T follicular helper cell (primary cell): ENCODE measurements around the gene MSRB1.
"Not testable (repeated sequence)": the region's sequence is repeated elsewhere in the genome, so short reads cannot be mapped to it uniquely, and the experiment has no call there.

Experiments used
- DNase-seq: peaks from one replicate; pipeline ENCODE4 v3.0.0-alpha.2; 2020; ENCODE audit warnings: low read depth

Gene MSRB1

DNA sequence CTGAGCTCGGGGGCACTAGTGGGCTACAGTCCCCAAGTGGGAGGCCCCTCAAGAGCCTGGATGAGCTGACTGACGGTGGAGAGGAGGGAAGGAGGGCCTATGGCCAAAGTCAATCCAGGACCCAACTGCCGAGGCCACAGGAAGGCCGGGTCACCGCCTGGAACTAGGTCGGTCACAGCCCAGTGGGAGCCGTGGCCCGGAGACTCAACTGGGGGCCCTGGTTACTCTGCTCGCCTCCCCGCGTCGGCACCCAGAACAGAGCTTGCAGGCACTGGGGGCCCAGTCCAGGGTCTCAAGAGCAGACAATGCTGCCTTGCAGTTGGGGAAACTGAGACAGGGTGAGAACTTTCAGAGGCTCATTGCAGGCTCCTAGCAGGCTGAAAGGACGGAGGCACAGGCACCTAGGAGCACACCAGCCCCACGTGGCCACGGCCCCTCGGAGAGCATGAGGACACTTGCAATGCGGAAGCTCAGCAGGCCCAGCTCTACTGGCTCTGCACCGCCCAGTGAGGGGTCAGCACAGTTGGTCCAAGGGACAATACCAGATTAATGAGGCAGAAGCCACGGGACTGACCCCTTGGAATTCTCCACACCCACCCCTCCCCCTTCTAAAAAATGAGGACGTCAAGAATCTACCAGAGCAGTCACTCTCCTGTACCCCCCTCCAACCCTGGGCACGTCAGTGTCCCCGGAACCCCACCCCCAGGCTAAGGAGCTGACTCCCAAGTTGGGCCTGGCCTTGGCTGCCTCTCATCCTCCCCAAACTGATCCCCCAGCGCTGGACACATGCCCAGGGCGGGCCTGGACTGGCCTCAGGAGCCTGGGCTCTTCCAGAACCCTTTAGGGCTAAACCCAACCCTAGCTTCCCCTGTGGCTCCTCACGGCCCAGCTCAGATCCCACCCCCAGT lies 27.0 kb downstream of the MSRB1 start:
- no peak for DNase-seq

DNA sequence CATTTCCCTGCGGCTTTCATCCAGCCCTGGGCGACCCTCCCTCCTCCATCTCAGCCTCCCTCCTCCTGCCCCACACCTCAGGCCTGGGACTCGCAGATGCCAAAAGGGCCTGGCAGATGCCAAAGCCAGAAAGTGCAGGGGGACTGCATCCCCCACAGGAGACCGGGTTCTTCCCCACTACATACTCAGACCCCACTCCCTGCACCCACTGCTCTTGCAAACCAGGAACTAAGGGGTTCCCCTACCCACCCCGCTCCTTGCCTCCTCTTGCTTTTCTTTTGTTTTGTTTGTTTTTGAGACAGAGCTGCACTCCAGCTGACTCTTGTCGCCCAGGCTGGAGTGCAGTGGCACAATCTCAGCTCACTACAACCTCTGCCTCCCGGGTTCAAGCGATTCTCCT lies 28.0 kb downstream of the MSRB1 start:
- no peak for DNase-seq

DNA sequence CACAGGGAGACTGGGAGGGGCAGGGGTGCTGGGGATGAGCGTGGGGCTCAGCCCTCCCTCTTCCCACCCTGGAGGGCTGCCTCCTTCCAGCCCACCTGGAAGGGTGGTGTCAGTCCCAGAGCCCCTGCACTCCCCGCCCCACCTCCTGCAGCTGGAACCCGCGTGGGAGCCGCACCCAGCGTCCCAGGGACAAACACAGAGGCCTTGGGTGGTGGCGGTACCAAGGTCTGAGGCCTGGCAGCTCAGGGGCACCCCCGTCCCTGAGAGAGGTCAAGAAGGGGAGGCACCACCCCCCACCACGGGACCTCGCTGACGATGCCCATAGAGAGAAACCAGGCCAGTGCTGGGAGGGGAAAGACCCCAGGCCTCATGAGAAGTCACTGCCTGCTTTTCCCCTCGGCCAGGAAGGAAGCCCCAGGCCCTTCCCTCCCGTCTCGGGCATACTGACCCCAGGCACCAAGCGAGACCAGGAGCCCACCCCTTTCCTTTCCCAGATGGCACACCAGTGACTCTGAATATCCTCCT lies 28.9 kb downstream of the MSRB1 start:
- no peak for DNase-seq

DNA sequence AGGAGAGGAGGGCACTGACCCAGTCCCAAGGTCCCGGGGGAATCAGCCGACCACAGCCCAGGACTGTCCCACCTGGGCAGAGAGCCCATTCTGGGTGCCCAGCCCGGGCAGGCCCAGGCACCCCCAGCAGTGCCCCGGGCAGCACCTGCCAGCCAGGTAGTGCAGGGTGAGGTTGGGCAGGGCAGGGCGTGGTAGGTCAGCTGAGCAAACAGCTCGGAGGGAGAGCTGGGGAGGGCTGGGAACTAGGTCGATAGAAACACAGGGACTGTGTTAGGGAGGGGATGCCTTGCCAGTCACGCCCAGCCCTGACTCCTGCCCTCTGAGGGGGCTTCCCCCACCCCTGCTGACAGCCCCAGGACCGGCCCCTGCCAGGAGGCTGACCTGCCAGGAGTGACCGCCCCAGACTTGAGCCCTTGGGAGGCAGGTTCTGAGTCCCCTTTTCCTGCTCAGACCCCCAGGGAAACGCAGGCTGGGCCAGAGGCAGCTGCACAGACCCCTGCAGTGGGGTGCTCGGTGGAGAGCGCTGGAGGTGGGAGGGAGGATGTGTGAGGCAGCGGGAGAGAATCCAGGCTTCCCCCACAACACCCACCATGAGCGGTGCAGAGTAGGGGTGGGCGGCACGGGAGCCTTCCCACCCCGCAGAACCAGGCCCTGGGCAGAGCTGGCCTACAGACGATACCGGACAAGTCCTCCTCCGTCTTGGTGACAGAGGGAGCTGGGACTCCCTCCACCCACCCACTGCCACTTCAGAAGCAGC lies 29.5 kb downstream of the MSRB1 start:
- no peak for DNase-seq

DNA sequence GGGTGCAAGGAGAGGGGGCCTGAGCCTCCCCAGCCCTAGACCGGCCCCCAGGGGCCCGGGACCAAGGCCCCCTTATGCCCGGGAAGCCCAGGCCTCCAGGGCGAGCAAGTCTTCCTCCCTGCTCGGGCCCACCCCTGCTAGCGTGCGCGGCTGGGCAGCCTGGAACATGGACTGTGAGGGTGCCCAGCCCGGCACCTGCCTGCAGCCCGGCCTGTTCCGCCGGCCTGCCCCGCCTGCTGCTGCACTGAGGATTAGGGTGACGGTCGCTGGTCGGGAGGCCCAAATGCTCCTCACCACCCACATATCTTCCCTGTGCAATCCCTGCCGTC lies 30.8 kb downstream of the MSRB1 start:
- DNase-seq = no peak

DNA sequence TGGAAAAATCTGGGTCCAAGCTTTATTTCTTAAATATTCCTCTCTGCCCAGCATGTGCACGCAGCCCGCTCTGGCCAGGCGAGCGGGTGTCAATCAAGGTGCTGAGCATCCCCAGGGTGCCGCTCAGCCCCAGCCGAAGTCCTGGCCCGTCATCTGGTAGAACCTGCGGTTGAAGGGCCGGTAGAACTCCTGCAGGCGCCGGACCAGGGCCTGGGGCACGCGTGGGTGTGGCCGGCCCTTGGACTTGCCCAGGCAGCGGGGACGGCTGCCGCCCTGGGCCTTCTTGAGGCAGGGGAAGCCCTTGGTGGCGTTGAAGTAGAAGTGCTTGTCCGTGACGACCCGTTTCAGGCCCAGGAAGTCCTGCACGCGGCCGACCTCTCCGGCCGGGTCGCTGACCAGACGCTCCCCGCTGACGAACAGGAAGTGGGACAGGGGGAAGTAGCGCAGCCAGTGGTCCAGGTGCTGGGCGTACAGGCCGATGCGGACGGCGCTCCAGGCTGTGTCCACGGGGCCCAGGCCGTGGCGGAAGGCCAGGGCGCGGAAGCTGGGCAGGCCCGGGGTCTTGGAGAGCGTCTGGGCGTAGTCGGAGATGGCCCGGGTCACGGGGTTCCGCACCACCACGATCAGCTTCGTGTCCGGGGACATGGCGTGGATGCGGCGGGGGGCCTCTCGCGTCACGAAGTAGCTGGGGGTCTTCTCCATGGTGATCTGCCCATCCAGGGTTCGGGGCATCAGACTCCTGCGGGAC lies 31.4 kb downstream of the MSRB1 start:
- DNase-seq = no peak

DNA sequence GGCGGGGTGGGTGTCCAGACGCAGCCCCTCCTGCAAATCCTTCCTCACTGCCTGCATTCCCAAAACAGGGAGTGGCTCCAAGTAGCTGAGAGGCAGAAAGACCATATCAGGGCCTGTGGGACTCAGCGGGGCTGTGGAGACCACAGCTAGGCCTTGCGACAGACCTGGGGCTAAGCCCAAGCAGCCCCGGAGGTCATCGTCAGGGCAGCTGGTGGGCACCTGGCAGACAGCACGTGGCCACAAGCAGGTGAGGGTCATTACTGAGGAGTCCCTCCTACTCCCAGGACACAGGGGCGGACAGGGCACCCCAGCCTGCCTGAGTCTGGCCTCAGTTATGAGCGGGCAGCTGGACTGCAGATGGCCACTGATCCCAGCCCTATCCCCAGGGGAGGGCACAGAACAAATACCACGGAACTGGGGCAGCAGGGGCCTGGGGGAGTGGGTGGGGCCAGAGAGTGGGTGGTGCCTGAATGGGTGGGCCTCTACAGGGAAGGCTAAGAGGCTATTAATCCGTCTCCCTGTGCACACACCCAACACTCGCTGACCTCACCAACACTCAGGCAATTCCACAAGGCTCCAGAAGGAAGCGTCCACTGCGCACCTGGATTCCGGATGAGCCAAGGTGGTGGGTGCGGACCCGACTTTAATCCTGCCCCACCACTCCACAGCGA lies 33.3 kb downstream of the MSRB1 start:
- DNase-seq = no peak

DNA sequence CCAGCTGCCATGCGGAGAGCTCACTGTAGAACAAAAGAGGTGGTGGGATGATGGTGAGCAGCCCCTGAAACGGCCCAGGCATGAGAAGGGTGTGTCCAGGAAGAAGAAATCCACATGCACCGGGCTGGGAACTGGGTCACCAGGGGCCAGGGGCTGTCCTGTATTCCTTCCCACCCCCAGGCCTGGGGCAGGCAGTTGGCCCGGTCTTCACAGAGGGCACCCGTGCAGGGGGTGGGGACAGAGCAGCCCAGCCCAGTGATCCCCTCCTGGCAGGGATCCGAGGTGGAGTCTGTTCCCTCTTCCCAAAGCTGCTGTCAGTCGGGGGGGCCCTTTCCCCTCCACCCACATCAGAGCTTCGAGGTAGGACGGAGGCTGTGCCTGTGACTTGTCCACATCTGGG lies 34.0 kb downstream of the MSRB1 start:
- DNase-seq = no peak

DNA sequence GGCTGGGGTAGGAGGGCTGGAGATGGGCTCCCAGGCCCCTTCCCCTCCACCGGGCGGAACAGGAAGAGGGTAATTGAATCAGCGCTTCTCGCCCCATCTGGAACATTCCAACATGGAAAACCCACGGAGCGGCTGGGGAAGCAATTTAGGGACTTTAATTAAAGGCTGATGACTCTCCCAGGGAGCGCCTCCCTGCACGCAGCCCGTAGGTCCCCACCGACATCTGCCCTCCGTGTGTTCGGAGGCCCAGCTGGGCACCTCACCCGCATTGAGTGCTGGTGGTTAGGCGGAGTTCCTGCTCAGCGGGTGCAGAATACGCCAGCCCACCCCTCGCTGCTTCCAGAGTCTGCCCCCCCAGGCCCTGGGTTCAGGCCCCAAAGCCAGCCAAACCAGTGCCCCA lies 34.8 kb downstream of the MSRB1 start:
- no peak for DNase-seq

DNA sequence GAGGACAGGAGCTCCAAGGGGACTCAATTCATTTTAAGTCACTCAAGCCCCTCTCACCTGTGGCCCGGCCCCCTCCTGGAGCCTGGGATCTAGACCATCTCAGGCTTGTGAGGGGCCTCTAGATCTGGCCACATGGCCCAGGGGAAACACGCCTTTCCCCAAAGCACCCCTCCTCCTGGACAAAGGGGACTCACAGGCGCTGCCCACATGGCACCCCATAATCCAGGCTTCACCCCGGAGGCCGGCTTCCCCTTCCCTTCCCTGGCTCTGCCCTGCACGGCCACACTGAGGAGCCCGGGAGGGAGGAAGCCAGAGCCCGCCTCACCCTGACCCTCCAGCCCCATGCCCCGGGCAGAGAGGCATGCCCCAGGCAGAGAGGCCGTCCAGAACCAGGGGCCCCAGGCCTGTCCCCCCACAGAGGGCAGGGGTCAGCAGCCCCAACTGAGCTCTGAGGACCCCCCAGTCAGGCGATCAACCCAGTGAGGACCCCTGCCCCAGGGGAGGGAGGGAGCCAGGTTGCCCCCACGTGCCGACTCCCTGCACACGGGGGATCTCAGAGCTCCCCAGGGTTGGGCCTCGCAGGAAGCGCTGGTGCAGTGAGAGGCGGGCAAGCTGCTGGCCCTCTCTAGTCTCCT lies 35.7 kb downstream of the MSRB1 start:
- DNase-seq = no peak

DNA sequence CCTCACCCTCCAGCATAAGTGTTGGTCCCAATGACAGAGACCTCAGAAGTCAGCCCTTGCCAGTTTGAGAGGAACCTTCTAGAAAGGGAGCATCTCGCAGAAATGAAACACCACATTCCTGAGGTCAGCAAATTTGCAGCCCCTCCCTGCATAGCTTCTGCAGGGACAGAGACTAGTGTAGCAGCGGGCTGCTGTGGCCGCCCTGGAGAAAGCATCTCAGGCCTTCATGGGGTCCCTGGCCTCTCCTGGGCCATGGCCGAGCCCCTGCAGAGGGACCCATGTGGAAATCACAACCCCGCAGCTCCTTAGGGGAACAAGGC lies 36.2 kb downstream of the MSRB1 start:
- DNase-seq = no peak

DNA sequence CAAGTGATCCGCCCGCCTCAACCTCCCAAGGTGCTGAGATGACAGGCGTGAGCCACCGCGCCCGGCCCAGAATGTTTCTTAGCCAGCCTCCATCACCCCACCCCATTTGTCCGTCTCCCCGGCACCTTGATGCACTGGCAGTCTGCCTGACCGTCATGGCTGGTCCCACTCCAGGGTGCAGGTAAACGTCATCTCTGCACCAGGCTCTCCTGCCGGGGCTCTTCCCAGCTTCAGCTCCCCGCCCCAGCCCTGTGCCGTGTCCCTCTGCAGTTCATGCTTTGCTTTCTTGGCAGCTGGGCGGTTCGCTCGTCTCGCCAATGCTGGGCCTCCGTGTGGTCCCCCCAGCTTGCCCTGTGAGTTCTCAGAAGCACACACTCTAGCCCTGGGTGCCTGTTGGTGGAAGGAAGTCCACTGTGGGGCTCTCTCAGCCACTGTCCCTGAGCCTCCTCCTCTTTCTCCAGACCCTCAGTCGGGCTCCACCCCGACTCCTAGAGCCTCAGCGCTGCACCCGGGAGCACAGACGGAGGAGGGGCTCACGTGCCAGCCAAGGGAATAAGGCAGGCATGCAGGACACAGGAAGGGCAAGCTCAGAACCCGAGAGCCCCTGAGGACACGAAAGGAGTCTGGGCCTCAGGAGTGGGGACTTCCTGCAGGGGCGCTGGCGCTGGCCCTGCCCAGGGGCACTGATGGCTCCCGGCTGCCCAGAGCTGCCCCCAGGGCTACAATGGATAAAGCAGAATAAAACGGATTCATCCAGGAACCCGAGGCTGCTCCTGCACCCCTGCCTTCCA lies 36.7 kb downstream of the MSRB1 start:
- DNase-seq = no peak

DNA sequence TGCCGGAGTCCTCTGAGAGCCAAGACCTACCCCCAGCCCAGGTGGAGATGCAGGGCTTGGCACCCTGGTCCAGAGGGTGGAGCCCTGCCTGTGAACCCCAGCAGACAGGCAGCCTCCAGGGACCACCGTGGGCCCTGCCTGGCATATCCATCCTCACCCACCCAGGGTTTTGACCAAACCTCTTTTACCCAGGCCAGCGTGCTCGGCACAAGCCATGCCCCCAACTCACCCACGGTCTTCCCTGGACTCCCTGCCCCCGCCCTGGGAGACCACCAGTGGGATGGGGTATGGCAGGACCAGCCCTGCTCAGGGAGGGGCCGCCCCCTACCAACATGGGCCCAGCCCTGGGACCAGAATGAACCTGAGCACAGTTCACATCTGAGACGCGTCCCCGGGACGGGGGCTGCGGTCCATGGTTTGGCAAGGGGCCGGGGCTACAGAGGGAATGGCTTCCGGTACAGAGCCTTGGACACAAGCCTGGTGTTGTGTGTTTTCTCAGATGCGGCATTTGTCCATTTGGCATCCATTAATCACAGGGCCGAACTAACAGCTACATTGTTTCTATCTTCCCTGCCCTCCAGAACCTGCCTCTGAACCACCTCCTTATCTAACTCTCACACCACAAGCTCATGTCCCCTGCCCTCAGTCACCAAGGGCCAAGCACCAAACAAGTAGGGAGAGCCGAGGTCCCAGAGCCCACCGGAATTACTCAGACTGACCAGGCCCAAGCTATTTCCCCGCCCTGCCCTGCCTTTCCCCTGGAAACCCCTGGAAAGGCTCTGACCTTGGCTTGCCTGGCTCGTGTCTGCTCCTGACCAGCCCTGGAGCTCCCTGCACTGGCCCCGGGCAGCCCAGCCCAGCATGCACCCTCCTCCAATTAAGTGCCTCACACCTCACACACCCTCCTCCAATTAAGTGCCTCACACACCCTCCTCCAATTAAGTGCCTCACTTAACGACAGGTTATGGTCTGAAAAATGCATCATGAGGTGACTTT lies 38.9 kb downstream of the MSRB1 start:
- DNase-seq = no peak

DNA sequence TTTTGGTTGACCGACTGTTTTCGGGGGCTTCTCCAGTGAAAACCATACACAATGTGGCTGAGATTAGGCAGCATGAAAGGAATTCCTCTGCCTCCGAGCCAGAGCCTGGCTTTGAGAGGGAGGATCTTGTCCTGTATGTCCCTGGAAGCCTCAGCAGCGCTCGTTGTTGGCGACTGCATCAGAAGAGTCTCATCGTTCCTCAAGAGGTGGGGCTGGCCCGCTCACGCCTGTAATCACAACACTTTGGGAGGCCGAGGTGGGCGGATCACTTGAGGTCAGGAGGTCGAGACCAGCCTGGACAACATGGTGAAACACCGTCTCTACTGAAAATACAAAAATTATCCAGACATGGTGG lies 39.8 kb downstream of the MSRB1 start:
- no peak for DNase-seq

DNA sequence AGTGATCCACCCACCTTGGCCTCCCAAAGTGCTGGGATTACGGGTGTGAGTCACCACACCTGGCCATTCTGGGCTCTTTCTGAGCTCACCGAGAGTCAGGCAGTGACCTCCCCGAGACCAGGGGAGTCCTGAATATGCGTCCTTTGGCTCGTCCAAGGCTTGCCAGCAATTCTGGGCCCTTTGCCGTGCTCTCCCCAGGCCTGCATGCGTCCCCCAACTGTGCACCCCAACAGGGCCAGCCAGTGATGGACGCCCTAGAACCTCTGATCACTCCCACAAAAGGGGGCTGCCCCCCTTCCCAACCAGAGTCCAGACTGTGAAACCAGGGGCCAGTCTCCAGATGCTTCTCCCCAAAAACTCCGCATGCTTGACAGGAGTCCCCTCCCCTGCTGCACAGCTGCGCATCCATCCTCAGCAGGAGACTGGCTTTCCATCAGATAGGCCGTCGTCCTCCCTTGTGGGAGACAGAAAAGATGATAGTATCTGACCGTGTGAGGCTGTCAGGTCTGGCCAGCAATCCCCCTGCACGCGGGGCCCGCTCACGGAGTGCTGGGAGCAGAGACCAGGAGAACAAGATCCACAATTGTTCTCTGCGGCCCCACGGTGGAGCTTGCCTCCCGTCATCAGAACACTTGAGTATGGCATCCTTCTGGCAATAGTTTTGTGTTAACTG lies 40.3 kb downstream of the MSRB1 start:
- DNase-seq = no peak

DNA sequence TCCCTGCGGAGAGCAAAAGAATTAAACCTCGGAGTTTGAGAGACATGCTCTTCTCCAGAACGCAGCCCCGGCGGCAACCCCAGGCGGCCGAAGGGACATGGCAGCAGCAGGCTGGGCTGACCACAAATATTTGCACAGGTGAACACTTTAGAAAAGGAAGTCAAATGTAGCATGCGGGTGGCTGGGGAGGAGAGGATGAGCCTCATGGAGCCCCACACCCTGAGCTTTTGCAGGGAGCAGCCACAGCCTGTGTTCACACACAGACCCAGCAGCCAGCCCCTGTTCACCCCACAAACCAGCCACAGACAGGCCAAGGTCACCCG lies 42.6 kb downstream of the MSRB1 start:
- DNase-seq = no peak

DNA sequence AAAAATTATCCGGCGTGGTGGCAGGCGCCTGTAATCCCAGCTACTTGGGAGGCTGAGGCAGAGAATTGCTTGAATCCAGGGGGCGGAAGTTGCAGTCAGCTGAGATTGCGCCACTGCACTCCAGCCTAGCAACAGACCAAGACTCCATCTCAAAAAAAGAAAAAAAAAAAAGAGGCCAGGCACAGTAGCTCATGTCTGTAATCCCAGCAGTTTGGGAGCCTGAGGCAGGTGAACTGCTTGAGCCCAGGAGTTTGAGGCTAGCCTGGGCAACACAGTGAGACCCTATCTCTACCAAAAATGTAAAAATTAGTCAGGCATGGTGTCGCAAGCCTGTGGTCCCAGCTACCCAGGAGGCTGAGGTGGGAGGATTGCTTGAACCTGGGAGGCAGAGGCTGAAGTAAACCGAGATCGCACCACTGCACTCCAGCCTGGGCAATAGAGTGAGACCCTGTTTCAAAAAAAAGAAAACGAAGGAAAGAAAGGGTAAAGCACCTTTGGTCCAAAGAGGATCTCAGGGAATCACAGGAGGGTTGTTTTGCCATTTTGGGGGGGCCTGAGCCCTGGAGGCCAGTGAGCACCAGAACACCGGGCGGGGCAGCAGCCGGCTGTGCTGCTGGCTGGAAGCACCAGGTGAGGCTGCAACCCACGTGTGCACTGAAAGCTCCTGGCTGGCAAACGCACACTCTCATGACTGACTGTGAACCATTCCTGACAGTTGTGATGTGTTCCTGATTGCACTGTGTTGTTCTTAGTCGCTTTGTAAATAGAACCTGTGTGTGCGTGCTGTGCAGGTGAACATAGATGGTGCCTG lies 43.2 kb downstream of the MSRB1 start:
- DNase-seq = no peak

DNA sequence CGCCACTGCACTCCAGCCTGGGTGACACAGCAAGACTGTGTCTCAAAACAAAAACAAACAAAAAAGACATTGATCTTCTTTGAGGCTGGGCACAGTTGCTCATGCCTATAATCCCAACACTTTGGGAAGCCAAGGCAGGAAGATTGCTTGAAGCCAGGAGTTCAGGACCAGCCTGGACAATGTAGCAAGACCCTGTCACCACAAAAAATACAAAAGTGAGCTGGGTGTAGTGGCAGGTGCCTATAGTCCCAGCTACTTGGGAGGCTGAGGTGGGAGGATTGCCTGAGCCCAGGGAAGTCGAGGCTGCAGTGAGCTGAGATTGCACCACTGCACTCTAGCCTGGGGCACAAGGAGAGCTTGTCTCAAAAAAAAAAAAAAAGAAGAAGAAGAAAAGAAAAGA lies 45.3 kb downstream of the MSRB1 start:
- DNase-seq = not testable (repeated sequence)
